HepG2 (cell line): ENCODE results near the gene FAM156A. TPM values are rescaled to one million over a fixed set of nuclear protein-coding genes. Genes with fewer than 3 reads are reported as not detected.
"Not testable (repeated sequence)": the region's sequence is repeated elsewhere in the genome, so short reads cannot be mapped to it uniquely, and the experiment has no call there.

ENCODE experiments used
- ATAC-seq: fragments of 200-7000 bp; cut with Tn5 transposase; 3 replicates; pipeline ENCODE4 v1.9.1; 2020; ENCODE audit warnings: mild to moderate bottlenecking, moderate library complexity
- BruUV-seq: library from RNA; stranded (reverse); fragments of 400-500 nt; replicated peaks from 2 replicates; lab custom pipeline; 2021; lab: Mats Ljungman, UMichigan
- CTCF ChIA-PET: fragments of 300-600 bp; formaldehyde crosslinking; extraction: SDS; loops from one replicate; lab custom pipeline; 2021; ENCODE audit warnings: low total read pairs, inconsistent platforms, low intra/inter-chr PET ratio; lab: Yijun Ruan, JAX
- POLR2A ChIA-PET: fragments of 350-600 bp; sonication (Branson Sonifier 250); formaldehyde crosslinking; loops from one replicate; lab custom pipeline; 2020; ENCODE audit warnings: antibody characterized with exemption, inconsistent platforms; lab: Yijun Ruan, JAX
- DNase-seq: peaks from one replicate; pipeline ENCODE4 v3.0.0-alpha.2; 2015; ENCODE audit warnings: low spot score
- FAIRE-seq: peaks from 3 replicates; lab custom pipeline; 2011; peaks lifted over from hg19 to GRCh38; lab: Jason Lieb, UNC
- H2AFZ ChIP-seq: one replicate; pipeline ENCODE4 v1.6.1; 2011; ENCODE audit warnings: low read length, inconsistent platforms
- H3K27ac ChIP-seq: fragments of 300-600 bp; 3 replicates; pipeline ENCODE4 v1.8.0; 2011; ENCODE audit warnings: mixed run types, mild to moderate bottlenecking, mixed read lengths, low read length, inconsistent platforms; ENCODE audit not compliant: insufficient read depth; ENCODE audit errors: extremely low read length
- H3K27me3 ChIP-seq, 2 experiments: fragments of 200-600 bp in 1 of 2; 2 replicates in 1 of 2; 3 replicates in 1 of 2; pipeline versions ENCODE4 v1.6.0 to v1.8.0; 2011; ENCODE audit warnings: low read length in 2 of 2, mild to moderate bottlenecking in 2 of 2, moderate library complexity in 2 of 2, inconsistent platforms in 1 of 2; ENCODE audit not compliant: insufficient read depth in 2 of 2, control insufficient read depth in 1 of 2
- H3K36me3 ChIP-seq, 2 experiments: fragments of 200-600 bp in 1 of 2; replicated peaks in 1 of 2; 2 replicates in 1 of 2; 3 replicates in 1 of 2; pipeline versions ENCODE4 v1.5.1 to v1.8.0; 2011; ENCODE audit warnings: low read length in 2 of 2, inconsistent platforms in 1 of 2; ENCODE audit not compliant: insufficient read depth in 2 of 2, control insufficient read depth in 1 of 2
- H3K4me1 ChIP-seq: 2 replicates; pipeline ENCODE4 v1.5.1; 2012; ENCODE audit warnings: low read length, inconsistent platforms; ENCODE audit not compliant: insufficient read depth
- H3K4me2 ChIP-seq: 2 replicates; pipeline ENCODE4 v1.6.0; 2011; ENCODE audit warnings: low read depth, low read length, inconsistent platforms
- H3K4me3 ChIP-seq, 3 experiments: fragments of 200-600 bp in 1 of 3; sonication (generic), shearing (Covaris generic) in 1 of 3; replicated peaks in 1 of 3; 2 replicates each; pipeline ENCODE4 v1.5.1; 2011 to 2016; ENCODE audit warnings: low read length in 3 of 3, inconsistent platforms in 2 of 3, low read depth in 2 of 3, mild to moderate bottlenecking in 2 of 3, control low read depth in 1 of 3, mixed read lengths in 1 of 3; ENCODE audit not compliant: insufficient read depth in 1 of 3
- H3K79me2 ChIP-seq: one replicate; pipeline ENCODE4 v1.6.1; 2011; ENCODE audit warnings: low read length, inconsistent platforms; ENCODE audit not compliant: insufficient read depth
- H3K9ac ChIP-seq: 2 replicates; pipeline ENCODE4 v1.6.0; 2011; ENCODE audit warnings: mild to moderate bottlenecking, low read depth, low read length, inconsistent platforms; ENCODE audit not compliant: insufficient read depth
- H3K9me3 ChIP-seq: 2 replicates; pipeline ENCODE4 v1.5.1; 2012; ENCODE audit warnings: mild to moderate bottlenecking, low read length
- H4K20me1 ChIP-seq: 2 replicates; pipeline ENCODE4 v1.6.0; 2011; ENCODE audit warnings: inconsistent platforms, mild to moderate bottlenecking, low read length, moderate library complexity; ENCODE audit not compliant: insufficient read depth
- TAF15 ChIP-seq: fragments of 200-400 bp; formaldehyde crosslinking; IDR thresholded peaks from one replicate; pipeline ENCODE4 v1.6.1; 2018; ENCODE audit warnings: mild to moderate bottlenecking, low read depth, low read length; ENCODE audit not compliant: poor library complexity, severe bottlenecking
- ZBTB7B ChIP-seq: sonication (generic); formaldehyde crosslinking; IDR thresholded peaks from 2 replicates; pipeline ENCODE4 v1.4.0; 2020; ENCODE audit warnings: missing genetic modification reagents
- ZKSCAN8 ChIP-seq: IDR thresholded peaks from 2 replicates; pipeline ENCODE4 v1.6.1; 2016; ENCODE audit warnings: borderline replicate concordance, missing genetic modification reagents, missing compliant biosample characterization
- ZNF687 ChIP-seq: sonication (generic); formaldehyde crosslinking; IDR thresholded peaks from 2 replicates; pipeline ENCODE4 v1.5.1; 2020; ENCODE audit warnings: mild to moderate bottlenecking, missing genetic modification reagents, moderate library complexity
- WGBS: methylation state at CpG from one replicate; pipeline ENCODE4 v1.1.6; 2017; ENCODE audit warnings: low lambda C conversion rate; 5-methylcytosine and 5-hydroxymethylcytosine counted together
- in situ Hi-C: cut with HindIII; loops from 2 replicates; pipeline ENCODE4 v1.10.0; 2017; ENCODE audit warnings: low pct_unique_long_range_greater_than_20kb; ENCODE audit not compliant: extremely low pct_ligation_motif_present
- intact Hi-C: fragments of 100-400 bp; cut with micrococcal nuclease; formaldehyde crosslinking; loops from one replicate; pipeline ENCODE4 v1.10.0; 2022; ENCODE audit not compliant: unreplicated experiment
- polyA plus RNA-seq, 8 experiments: library from polyadenylated mRNA; depleted of rRNA in 3 of 8; stranded (reverse) in 7 of 8; unstranded in 1 of 8; fragments of >200 nt; fragmentation: Illumina TruSeq in 4 of 8; extraction: Trizol in 4 of 8; gene quantifications; 2 replicates each; pipeline versions ENCODE4 v1.2.1 to v1.2.3, GENCODE V29; 2011 to 2016; ENCODE audit warnings: low read depth in 4 of 8, missing spikeins in 1 of 8, mixed read lengths in 1 of 8; ENCODE audit not compliant: insufficient read depth in 1 of 8
- total RNA-seq, 5 experiments: library from RNA; depleted of rRNA; stranded (reverse); fragments of >200 nt; fragmentation: Illumina TruSeq; extraction: Trizol; gene quantifications; 2 replicates each; pipeline ENCODE4 v1.2.3, GENCODE V29; 2016; ENCODE audit warnings: low read depth in 1 of 5

FAM156A gene
- total and polyA plus RNA-seq, 2 of the 13 experiments (the other 11 are each of a cell fraction or from before 2014, with no cell fraction given): 15.4 to 53.8 TPM

- CTCF ChIA-PET: no interaction called here
- in situ Hi-C loops: no loop called here
- POLR2A ChIA-PET: interaction anchor here (3.6 kb wide), 1 partner anchor 16 kb away, joined by 13 read pairs; no protein-coding TSS in a partner anchor
- TF ChIP-seq ZBTB7B (no peak), ZNF687 (CRISPR knock-in tag) (peak; percentile 42; the same call in 1 of the 2 replicates)
- H3K79me2 ChIP-seq: peaks cover 35% of the 10 kb centered on the region
- H4K20me1 ChIP-seq: no peaks in the 10 kb centered on the region
- H3K36me3 ChIP-seq: no peaks in the 10 kb centered on the region
- TSS peak; percentile 74 for BruUV-seq
- peak overlapping the region; percentile 90 for H3K27ac ChIP-seq
- H3K4me1 ChIP-seq: peaks cover 92% of the 10 kb centered on the region
- peak overlapping the region in 1 of 3 experiments; percentile 10; a peak in 2 of 6 replicates for H3K4me3 ChIP-seq
- 38% methylated on average over 4 of the region's 4 CpGs for WGBS
- H3K9ac ChIP-seq: peak overlapping the region; percentile 63
- ATAC-seq (no peak; the same call in 2 of the 3 replicates), DNase-seq (no peak), FAIRE-seq (no peak)
- no peaks in the 10 kb centered on the region for H3K9me3 ChIP-seq
- H3K27me3 ChIP-seq: no peaks in the 10 kb centered on the region
- intact Hi-C loops: no loop called here
- no peak overlapping the region for H2AFZ ChIP-seq
- H3K4me2 ChIP-seq: peak overlapping the region; percentile 56; the same call in 1 of the 2 replicates
These were observed 21.2 kb upstream of the FAM156A start for GRCh38 chrX:52979568-52979967.

GRCh38 chrX:52977953-52978352, 19.6 kb upstream of the FAM156A start:
- no peak for DNase-seq
- no peak for ATAC-seq
- no TSS peak for BruUV-seq
- H3K27ac ChIP-seq: no peak overlapping the region
- WGBS: 96% methylated on average over 2 of the region's 2 CpGs
- no peak for FAIRE-seq
- peaks cover 23% of the 10 kb centered on the region for H3K79me2 ChIP-seq
- intact Hi-C loops: no loop called here
- H3K4me1 ChIP-seq: peaks cover 90% of the 10 kb centered on the region
- no peaks in the 10 kb centered on the region for H4K20me1 ChIP-seq
- ChIA-PET CTCF (no interaction called here), POLR2A (no interaction called here)
- H3K4me3 ChIP-seq: no peak overlapping the region
- no peak overlapping the region for H2AFZ ChIP-seq
- no peak overlapping the region for H3K9ac ChIP-seq
- H3K9me3 ChIP-seq: no peaks in the 10 kb centered on the region
- H3K36me3 ChIP-seq: no peaks in the 10 kb centered on the region
- in situ Hi-C loops: no loop called here
- no peaks in the 10 kb centered on the region for H3K27me3 ChIP-seq
- no peak overlapping the region for H3K4me2 ChIP-seq
- no peak for TF ChIP-seq ZKSCAN8
- TF ChIP-seq TAF15: no peak
- TF ChIP-seq, all 625 proteins: peak for 0

GRCh38 chrX:52975576-52975975, 17.3 kb upstream of the FAM156A start:
- H3K36me3 ChIP-seq, H3K9me3 ChIP-seq, FAIRE-seq, H3K27me3 ChIP-seq, H3K9ac ChIP-seq, DNase-seq, H4K20me1 ChIP-seq, in situ Hi-C loops, intact Hi-C loops, H3K4me3 ChIP-seq, H2AFZ ChIP-seq, ATAC-seq, CTCF ChIA-PET, BruUV-seq: not testable (repeated sequence)
- peaks cover 70% of the 10 kb centered on the region for H3K4me1 ChIP-seq
- POLR2A ChIA-PET: interaction anchor here (1.7 kb wide), 1 partner anchor 20 kb away, joined by 11 read pairs; no protein-coding TSS in a partner anchor
- H3K4me2 ChIP-seq: 0 out of 2 replicates have a peak overlapping the region, but pooled peaks have one; percentile 23
- H3K27ac ChIP-seq: peak overlapping the region; percentile 89
- WGBS: 82% methylated on average over 2 of the region's 11 CpGs
- H3K79me2 ChIP-seq: peaks cover 16% of the 10 kb centered on the region
